SK-N-MC (cell line): ENCODE data around the gene IFNGR1.

Experiments used
- EZH2 ChIP-seq: fragments of 200-600 bp; sonication (generic); IDR thresholded peaks from one replicate; pipeline ENCODE4 v1.6.1; 2017; ENCODE audit warnings: antibody characterized with exemption
- POLR2AphosphoS5 ChIP-seq: IDR thresholded peaks from 2 replicates; pipeline ENCODE4 v1.6.1; 2012; ENCODE audit warnings: mild to moderate bottlenecking, low read depth, low read length, borderline replicate concordance

DNA sequence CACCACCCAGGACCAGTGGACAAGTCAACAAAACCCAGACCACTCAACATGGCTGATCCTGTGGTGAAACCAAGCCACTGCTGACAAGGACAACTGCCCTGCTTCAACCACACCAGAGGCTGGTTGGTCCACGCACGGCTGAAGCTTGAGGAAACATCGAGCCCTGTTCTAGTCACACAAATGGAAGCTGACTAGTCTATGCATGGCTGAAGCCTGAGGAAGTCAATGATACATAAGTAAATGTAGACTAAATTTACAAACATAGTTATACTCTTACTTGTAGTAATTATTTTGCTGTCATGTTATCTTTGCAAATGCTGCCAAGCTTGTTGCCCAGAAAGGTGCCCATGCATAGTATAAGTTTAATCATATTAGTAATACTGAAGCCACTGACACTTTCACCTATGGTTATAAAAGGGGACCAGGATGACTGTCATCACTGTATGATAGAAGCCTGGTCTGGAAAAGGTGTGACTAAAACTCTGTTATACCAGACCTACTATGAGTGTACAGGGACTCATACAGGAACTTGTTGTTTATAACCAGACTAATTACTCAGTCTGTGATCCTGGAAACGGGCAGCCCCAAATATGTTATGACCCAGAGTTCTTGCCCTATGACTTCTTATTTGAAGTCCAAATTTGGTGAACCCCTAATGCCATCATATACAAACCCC lies 51.3 kb downstream of the IFNGR1 start:
- TF ChIP-seq POLR2AphosphoS5 (no peak), EZH2 (no peak)
